ENCODE measurements around the gene CES4A. TPM values are rescaled to one million over a fixed set of nuclear protein-coding genes. Genes with fewer than 3 reads are reported as not detected.

The CES4A gene
- total RNA-seq, 1 donor from 2014 or later: 4.6 TPM

DNA sequence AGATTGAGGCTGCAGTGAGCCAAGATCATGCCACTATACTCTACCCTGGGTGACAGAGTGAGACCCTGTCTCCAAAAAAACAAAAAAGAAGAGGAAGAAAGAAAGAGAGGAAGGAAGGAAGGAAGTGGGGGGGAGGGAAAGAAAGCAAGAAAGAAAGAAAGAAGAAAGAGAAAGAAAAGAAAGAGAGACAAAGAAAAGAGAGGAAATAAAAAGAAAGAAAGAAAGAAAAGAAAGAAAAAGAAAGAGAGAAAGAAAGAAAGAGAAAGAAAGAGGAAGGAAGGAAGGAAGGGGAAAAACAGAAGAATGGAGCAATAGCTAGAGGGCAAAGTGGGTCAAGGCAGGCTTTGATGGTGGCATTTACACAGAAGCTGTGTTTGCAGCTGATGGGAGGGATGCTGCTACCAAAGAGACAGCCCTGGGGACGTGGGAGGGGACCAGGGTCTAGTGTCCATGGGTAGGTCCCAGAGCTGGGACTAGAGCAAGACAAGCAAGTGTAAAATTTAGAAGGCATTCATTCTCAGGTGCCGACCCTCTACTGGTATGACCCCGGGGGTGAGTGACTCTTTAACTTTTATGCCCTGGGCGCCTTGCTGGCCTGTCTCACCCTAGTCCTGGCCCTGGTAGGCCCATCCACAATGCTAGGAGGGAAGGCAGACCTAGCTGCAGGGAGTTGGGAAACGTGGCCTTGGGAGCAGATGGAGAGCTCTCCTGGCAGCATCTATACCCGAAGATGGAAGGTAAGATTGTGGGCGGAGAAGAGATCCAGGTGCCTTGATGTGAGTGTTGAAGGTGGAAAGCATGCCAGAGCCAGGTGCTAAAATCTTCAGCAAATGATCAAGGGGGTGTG lies 29.3 kb upstream of the CES4A start:
- peaks cover 2% of the 10 kb centered on the region for H3K4me1 Mint-ChIP-seq (ENCODE audit: low read depth)
- H3K36me3 Mint-ChIP-seq (ENCODE audit: insufficient read depth): no peaks in the 10 kb centered on the region
- H3K27ac Mint-ChIP-seq: no peak overlapping the region
- no peak for DNase-seq (ENCODE audit: low spot score, unreplicated experiment)
- TF ChIP-seq, protein P1, sequence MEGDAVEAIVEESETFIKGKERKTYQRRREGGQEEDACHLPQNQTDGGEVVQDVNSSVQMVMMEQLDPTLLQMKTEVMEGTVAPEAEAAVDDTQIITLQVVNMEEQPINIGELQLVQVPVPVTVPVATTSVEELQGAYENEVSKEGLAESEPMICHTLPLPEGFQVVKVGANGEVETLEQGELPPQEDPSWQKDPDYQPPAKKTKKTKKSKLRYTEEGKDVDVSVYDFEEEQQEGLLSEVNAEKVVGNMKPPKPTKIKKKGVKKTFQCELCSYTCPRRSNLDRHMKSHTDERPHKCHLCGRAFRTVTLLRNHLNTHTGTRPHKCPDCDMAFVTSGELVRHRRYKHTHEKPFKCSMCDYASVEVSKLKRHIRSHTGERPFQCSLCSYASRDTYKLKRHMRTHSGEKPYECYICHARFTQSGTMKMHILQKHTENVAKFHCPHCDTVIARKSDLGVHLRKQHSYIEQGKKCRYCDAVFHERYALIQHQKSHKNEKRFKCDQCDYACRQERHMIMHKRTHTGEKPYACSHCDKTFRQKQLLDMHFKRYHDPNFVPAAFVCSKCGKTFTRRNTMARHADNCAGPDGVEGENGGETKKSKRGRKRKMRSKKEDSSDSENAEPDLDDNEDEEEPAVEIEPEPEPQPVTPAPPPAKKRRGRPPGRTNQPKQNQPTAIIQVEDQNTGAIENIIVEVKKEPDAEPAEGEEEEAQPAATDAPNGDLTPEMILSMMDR (IDR thresholded peaks at IDR 0.05; ENCODE audit: unreplicated experiment): no peak
- H3K9me3 Mint-ChIP-seq (ENCODE audit: low read depth): no peaks in the 10 kb centered on the region
- H3K27me3 Mint-ChIP-seq: peaks cover 24% of the 10 kb centered on the region
- H3K4me3 Mint-ChIP-seq (ENCODE audit: low read depth): no peak overlapping the region

DNA sequence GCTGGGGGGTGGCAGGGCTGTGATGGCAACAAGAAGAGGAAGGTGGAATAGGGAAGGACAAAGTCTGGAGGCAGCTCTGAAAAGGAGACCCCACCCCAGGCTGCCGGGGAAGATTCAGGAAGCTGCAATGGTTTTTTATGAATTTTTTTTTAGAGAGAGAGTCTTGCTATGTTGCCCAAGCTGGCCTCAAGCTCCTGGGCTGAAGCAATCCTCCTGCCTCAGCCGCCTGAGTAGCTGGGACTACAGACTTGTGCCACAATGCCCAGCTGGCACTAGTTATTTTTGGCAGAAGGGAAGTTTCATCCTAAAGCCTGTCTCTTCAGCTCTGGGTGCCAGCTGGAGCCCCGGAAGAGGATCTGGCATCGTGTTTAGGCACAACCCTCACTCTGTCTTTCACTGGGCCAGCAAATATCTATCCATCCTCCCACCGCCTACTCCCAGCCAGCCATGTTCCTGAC lies 28.7 kb upstream of the CES4A start:
- no peaks in the 10 kb centered on the region for H3K9me3 Mint-ChIP-seq (ENCODE audit: low read depth)
- no peak overlapping the region for H3K4me3 Mint-ChIP-seq (ENCODE audit: low read depth)
- H3K4me1 Mint-ChIP-seq (ENCODE audit: low read depth): peaks cover 2% of the 10 kb centered on the region
- TF ChIP-seq, protein P1 (IDR thresholded peaks at IDR 0.05; ENCODE audit: unreplicated experiment): no peak
- no peaks in the 10 kb centered on the region for H3K36me3 Mint-ChIP-seq (ENCODE audit: insufficient read depth)
- H3K27me3 Mint-ChIP-seq: peaks cover 27% of the 10 kb centered on the region
- H3K27ac Mint-ChIP-seq: no peak overlapping the region
- DNase-seq (ENCODE audit: low spot score, unreplicated experiment): no peak

DNA sequence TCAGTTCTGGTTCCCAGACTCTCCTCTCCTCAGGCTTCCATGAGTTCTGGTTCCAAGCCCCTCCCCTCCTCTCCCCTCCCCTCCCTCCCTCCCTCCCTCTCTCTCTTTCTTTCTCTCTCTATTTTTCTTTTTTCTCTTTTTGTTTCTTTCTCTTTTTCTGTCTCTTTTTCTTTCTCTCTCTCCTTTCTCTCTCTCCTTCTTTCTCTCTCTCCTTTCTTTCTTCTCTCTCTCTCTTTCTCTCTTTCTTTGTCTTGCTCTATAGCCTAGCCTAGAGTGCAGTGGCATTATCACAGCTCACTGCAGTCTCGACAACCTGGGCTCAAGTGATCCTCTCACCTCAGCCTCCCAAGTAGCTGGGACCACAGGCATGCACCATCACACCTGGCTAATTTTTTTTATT lies 28.1 kb upstream of the CES4A start:
- Mint-ChIP-seq H3K9me3 (ENCODE audit: low read depth) (no peaks in the 10 kb centered on the region), H3K4me1 (ENCODE audit: low read depth) (peaks cover 2% of the 10 kb centered on the region), H3K27me3 (peaks cover 31% of the 10 kb centered on the region), H3K27ac (no peak overlapping the region), H3K36me3 (ENCODE audit: insufficient read depth) (no peaks in the 10 kb centered on the region), H3K4me3 (ENCODE audit: low read depth) (no peak overlapping the region)
- DNase-seq (ENCODE audit: low spot score, unreplicated experiment): no peak
- TF ChIP-seq, protein P1 (IDR thresholded peaks at IDR 0.05; ENCODE audit: unreplicated experiment): no peak

- DNase-seq (ENCODE audit: low spot score, unreplicated experiment): peak; percentile 60
- no peaks in the 10 kb centered on the region for H3K9me3 Mint-ChIP-seq (ENCODE audit: low read depth)
- H3K4me1 Mint-ChIP-seq (ENCODE audit: low read depth): peaks cover 2% of the 10 kb centered on the region
- H3K4me3 Mint-ChIP-seq (ENCODE audit: low read depth): peak within 1 kb of the TSS; percentile 66
- TF ChIP-seq, protein P1 (IDR thresholded peaks at IDR 0.05; ENCODE audit: unreplicated experiment): peak; percentile 91
- no peaks in the 10 kb centered on the region for H3K36me3 Mint-ChIP-seq (ENCODE audit: insufficient read depth)
- H3K27ac Mint-ChIP-seq: no peak within 1 kb of the TSS
- H3K27me3 Mint-ChIP-seq: peaks cover 32% of the 10 kb centered on the region
Measured at GRCh38 chr16:66961065-66961744, 27.2 kb upstream of the CES4A start, which contains the start of gene CES3. Gene CES3, plus strand, starts transcription at chr16:66961266. Its CDS starts 42 bp downstream, at chr16:66961308.

DNA sequence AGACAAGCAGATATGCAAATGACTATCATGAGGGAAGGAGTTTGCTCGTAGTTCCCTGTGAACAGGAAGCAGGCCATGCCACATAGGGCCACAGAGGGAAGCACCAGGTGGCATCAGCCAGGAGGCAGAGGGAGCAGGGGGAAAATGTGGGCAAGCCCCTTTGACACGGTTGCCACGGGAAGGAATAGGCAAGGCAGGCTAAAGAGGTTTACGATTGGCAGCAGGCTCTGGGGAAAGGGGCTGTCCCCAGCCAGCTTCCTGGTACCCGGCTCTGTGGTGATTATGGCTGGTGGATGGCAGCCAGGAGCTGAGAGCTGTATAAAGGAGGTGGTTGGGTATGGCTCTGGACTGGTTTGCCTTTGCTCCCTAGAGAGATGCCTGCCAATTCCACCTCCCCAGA lies 26.5 kb upstream of the CES4A start:
- Mint-ChIP-seq H3K4me1 (ENCODE audit: low read depth) (peaks cover 2% of the 10 kb centered on the region), H3K9me3 (ENCODE audit: low read depth) (no peaks in the 10 kb centered on the region), H3K27me3 (peaks cover 34% of the 10 kb centered on the region), H3K4me3 (ENCODE audit: low read depth) (no peak overlapping the region), H3K27ac (no peak overlapping the region), H3K36me3 (ENCODE audit: insufficient read depth) (no peaks in the 10 kb centered on the region)
- TF ChIP-seq, protein P1 (IDR thresholded peaks at IDR 0.05; ENCODE audit: unreplicated experiment): no peak
- DNase-seq (ENCODE audit: low spot score, unreplicated experiment): no peak
